22Rv1 (cell line): Measurements from ENCODE around the gene AP1S3.

Source experiments
- CTCF ChIP-seq: fragments of 450-650 bp; IDR thresholded peaks from 2 replicates; pipeline ENCODE4 v1.5.1; 2017; ENCODE audit warnings: mild to moderate bottlenecking
- ZFX ChIP-seq: fragments of 450-650 bp; IDR thresholded peaks from 2 replicates; pipeline ENCODE4 v1.6.1; 2017; ENCODE audit warnings: antibody characterized with exemption, borderline replicate concordance

GRCh38 chr2:223734346-223734745, 103.0 kb downstream of the AP1S3 start:
- no peak for TF ChIP-seq CTCF
- no peak for TF ChIP-seq ZFX
